GM23338 (cell line): ENCODE results near the gene IGFBP6.

ENCODE experiments used
- CREB1 ChIP-seq: fragments of 250-450 bp; sonication (Bioruptor Pico); IDR thresholded peaks from 2 replicates; pipeline ENCODE4 v1.5.0; 2020; ENCODE audit warnings: low read depth, mild to moderate bottlenecking, moderate library complexity
- TF ChIP-seq, protein P1 (sequence below), 2 experiments: fragments of 200-600 bp in 1 of 2; sonication (generic) in 1 of 2; conservative IDR thresholded peaks; 2 replicates each; pipeline versions ENCODE4 v1.5.1 to v1.6.1; 2016 to 2017; ENCODE audit warnings: antibody characterized with exemption in 2 of 2, low read depth in 2 of 2, mild to moderate bottlenecking in 2 of 2, moderate library complexity in 1 of 2
- TF ChIP-seq, protein P2 (sequence below): IDR thresholded peaks from one replicate; pipeline ENCODE4 v1.6.1; 2018; ENCODE audit warnings: antibody characterized with exemption; ENCODE audit not compliant: unreplicated experiment

DNA sequence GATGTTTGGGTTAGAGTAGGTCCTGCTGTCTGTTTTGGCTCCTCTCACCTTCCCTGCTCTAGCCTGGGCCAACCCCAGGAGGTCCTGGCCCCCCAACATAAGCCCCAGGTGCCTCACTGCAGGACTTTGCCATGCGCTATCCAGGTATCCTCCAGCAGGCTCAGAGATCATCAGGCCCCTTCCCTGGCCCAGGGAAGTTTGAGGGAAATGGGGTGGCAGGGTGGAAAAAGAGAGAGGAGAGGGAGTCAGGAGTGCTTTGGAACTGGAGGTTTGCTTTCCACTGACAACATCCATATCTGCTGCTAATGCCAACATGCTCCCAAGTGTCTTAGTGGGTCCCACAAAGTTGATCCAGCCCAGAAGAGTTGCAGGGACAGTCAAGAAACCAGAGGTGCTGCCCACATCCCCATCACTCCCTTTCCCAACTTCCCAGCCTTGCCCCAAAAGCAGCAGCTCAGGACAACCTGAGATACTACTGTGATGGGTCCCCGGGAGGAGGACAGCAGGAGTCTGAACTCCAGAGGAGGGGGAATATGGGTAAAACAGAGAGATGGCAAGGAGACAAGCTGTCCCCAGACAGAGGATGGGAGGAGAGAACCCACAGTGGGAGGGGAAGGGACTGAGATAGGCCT is 46.9 kb upstream of the IGFBP6 start:
- TF ChIP-seq, protein P1, sequence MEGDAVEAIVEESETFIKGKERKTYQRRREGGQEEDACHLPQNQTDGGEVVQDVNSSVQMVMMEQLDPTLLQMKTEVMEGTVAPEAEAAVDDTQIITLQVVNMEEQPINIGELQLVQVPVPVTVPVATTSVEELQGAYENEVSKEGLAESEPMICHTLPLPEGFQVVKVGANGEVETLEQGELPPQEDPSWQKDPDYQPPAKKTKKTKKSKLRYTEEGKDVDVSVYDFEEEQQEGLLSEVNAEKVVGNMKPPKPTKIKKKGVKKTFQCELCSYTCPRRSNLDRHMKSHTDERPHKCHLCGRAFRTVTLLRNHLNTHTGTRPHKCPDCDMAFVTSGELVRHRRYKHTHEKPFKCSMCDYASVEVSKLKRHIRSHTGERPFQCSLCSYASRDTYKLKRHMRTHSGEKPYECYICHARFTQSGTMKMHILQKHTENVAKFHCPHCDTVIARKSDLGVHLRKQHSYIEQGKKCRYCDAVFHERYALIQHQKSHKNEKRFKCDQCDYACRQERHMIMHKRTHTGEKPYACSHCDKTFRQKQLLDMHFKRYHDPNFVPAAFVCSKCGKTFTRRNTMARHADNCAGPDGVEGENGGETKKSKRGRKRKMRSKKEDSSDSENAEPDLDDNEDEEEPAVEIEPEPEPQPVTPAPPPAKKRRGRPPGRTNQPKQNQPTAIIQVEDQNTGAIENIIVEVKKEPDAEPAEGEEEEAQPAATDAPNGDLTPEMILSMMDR (conservative IDR thresholded peaks at IDR 0.05; ENCODE audit: low read depth in 2 of 2): no peak
- no peak for TF ChIP-seq CREB1 (CRISPR knock-in tag)
- TF ChIP-seq, protein P2, sequence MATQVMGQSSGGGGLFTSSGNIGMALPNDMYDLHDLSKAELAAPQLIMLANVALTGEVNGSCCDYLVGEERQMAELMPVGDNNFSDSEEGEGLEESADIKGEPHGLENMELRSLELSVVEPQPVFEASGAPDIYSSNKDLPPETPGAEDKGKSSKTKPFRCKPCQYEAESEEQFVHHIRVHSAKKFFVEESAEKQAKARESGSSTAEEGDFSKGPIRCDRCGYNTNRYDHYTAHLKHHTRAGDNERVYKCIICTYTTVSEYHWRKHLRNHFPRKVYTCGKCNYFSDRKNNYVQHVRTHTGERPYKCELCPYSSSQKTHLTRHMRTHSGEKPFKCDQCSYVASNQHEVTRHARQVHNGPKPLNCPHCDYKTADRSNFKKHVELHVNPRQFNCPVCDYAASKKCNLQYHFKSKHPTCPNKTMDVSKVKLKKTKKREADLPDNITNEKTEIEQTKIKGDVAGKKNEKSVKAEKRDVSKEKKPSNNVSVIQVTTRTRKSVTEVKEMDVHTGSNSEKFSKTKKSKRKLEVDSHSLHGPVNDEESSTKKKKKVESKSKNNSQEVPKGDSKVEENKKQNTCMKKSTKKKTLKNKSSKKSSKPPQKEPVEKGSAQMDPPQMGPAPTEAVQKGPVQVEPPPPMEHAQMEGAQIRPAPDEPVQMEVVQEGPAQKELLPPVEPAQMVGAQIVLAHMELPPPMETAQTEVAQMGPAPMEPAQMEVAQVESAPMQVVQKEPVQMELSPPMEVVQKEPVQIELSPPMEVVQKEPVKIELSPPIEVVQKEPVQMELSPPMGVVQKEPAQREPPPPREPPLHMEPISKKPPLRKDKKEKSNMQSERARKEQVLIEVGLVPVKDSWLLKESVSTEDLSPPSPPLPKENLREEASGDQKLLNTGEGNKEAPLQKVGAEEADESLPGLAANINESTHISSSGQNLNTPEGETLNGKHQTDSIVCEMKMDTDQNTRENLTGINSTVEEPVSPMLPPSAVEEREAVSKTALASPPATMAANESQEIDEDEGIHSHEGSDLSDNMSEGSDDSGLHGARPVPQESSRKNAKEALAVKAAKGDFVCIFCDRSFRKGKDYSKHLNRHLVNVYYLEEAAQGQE: no peak
